H9 (cell line): ENCODE data around the gene HOXD8. TPM values are rescaled to one million over a fixed set of nuclear protein-coding genes. Genes with fewer than 3 reads are reported as not detected.

Experiments used
- DNase-seq: peaks from one replicate; pipeline ENCODE4 v3.0.0-alpha.2; 2017
- H2AFZ ChIP-seq: one replicate; pipeline ENCODE4 v1.6.1; 2013; ENCODE audit warnings: mild to moderate bottlenecking, low read length, control low read depth, moderate library complexity
- H2AK5ac ChIP-seq: 2 replicates; pipeline ENCODE4 v1.6.1; 2013; ENCODE audit warnings: low read length, control low read depth, mixed read lengths; ENCODE audit not compliant: insufficient read length
- H2BK120ac ChIP-seq: one replicate; pipeline ENCODE4 v1.6.1; 2013; ENCODE audit warnings: low read depth, mild to moderate bottlenecking, low read length, control low read depth, inconsistent platforms; ENCODE audit not compliant: poor library complexity, severe bottlenecking
- H2BK12ac ChIP-seq: 2 replicates; pipeline ENCODE4 v1.6.1; 2013; ENCODE audit warnings: low read length, control low read depth, mixed read lengths, low read depth; ENCODE audit not compliant: insufficient read length
- H2BK15ac ChIP-seq: 2 replicates; pipeline ENCODE4 v1.6.1; 2013; ENCODE audit warnings: low read depth, low read length, control low read depth
- H2BK20ac ChIP-seq: one replicate; pipeline ENCODE4 v1.6.1; 2013; ENCODE audit warnings: low read depth, mild to moderate bottlenecking, low read length, control low read depth, inconsistent platforms; ENCODE audit not compliant: poor library complexity, severe bottlenecking
- H2BK5ac ChIP-seq: 2 replicates; pipeline ENCODE4 v1.6.1; 2013; ENCODE audit warnings: low read length, control low read depth, mixed read lengths; ENCODE audit not compliant: insufficient read length
- H3K14ac ChIP-seq: 2 replicates; pipeline ENCODE4 v1.6.1; 2013; ENCODE audit warnings: low read length, control low read depth; ENCODE audit not compliant: insufficient read depth
- H3K18ac ChIP-seq: 2 replicates; pipeline ENCODE4 v1.6.1; 2013; ENCODE audit warnings: low read depth, mild to moderate bottlenecking, mixed read lengths, low read length, control low read depth; ENCODE audit not compliant: insufficient read length
- H3K23ac ChIP-seq: 2 replicates; pipeline ENCODE4 v1.6.1; 2013; ENCODE audit warnings: low read length, control low read depth, mixed read lengths, low read depth; ENCODE audit not compliant: insufficient read length
- H3K23me2 ChIP-seq: 2 replicates; pipeline ENCODE4 v1.6.1; 2013; ENCODE audit warnings: low read depth, mild to moderate bottlenecking, mixed read lengths, low read length, control low read depth; ENCODE audit not compliant: insufficient read length, poor library complexity, severe bottlenecking
- H3K27ac ChIP-seq: 2 replicates; pipeline ENCODE4 v1.5.1; 2013; ENCODE audit warnings: low read length, control low read depth, mixed read lengths, low read depth; ENCODE audit not compliant: insufficient read length
- H3K27me3 ChIP-seq: 2 replicates; pipeline ENCODE4 v1.6.1; 2013; ENCODE audit warnings: low read length, control low read depth, inconsistent platforms; ENCODE audit not compliant: insufficient read depth
- H3K4ac ChIP-seq: 2 replicates; pipeline ENCODE4 v1.6.1; 2013; ENCODE audit warnings: low read depth, mild to moderate bottlenecking, control low read depth, inconsistent platforms, low read length, moderate library complexity
- H3K4me1 ChIP-seq: 2 replicates; pipeline ENCODE4 v1.6.1; 2013; ENCODE audit warnings: low read length, control low read depth, inconsistent platforms; ENCODE audit not compliant: insufficient read depth
- H3K4me2 ChIP-seq: 2 replicates; pipeline ENCODE4 v1.6.1; 2013; ENCODE audit warnings: low read length, control low read depth, mixed read lengths; ENCODE audit not compliant: insufficient read length, insufficient read depth
- H3K56ac ChIP-seq: 2 replicates; pipeline ENCODE4 v1.6.1; 2013; ENCODE audit warnings: low read depth, mild to moderate bottlenecking, mixed read lengths, low read length, control low read depth; ENCODE audit not compliant: insufficient read length
- H3K79me1 ChIP-seq: 2 replicates; pipeline ENCODE4 v1.6.1; 2013; ENCODE audit warnings: low read depth, mild to moderate bottlenecking, moderate library complexity, low read length, control low read depth, inconsistent platforms; ENCODE audit not compliant: insufficient read depth, poor library complexity, severe bottlenecking
- H3K79me2 ChIP-seq: 2 replicates; pipeline ENCODE4 v1.6.1; 2013; ENCODE audit warnings: low read length, control low read depth, inconsistent platforms; ENCODE audit not compliant: insufficient read depth
- H3K9ac ChIP-seq: 2 replicates; pipeline ENCODE4 v1.6.1; 2013; ENCODE audit warnings: low read length, control low read depth, mixed read lengths; ENCODE audit not compliant: insufficient read length; ENCODE audit errors: extremely low read depth
- H3K9me3 ChIP-seq: one replicate; pipeline ENCODE4 v1.6.1; 2013; ENCODE audit warnings: low read depth, low read length, inconsistent platforms; ENCODE audit not compliant: control insufficient read depth
- H3T11ph ChIP-seq: one replicate; pipeline ENCODE4 v1.6.1; 2013; ENCODE audit warnings: mild to moderate bottlenecking, low read length, control low read depth, inconsistent platforms
- H4K20me1 ChIP-seq: one replicate; pipeline ENCODE4 v1.6.1; 2013; ENCODE audit not compliant: control insufficient read depth, insufficient read length, insufficient read depth
- H4K5ac ChIP-seq: 2 replicates; pipeline ENCODE4 v1.6.1; 2013; ENCODE audit warnings: low read depth, mild to moderate bottlenecking, mixed read lengths, low read length, control low read depth; ENCODE audit not compliant: insufficient read length
- H4K8ac ChIP-seq: replicated peaks from 2 replicates; pipeline ENCODE4 v1.6.1; 2013; ENCODE audit warnings: low read length, control low read depth, mixed read lengths, low read depth; ENCODE audit not compliant: insufficient read length
- H4K91ac ChIP-seq: 2 replicates; pipeline ENCODE4 v1.6.1; 2013; ENCODE audit warnings: low read depth, mild to moderate bottlenecking, moderate library complexity, mixed read lengths, low read length, control low read depth; ENCODE audit not compliant: insufficient read length
- H3K27ac Mint-ChIP-seq, 3 experiments: 2 replicates in 2 of 3; 3 replicates in 1 of 3; pipeline ENCODE4 v1.8.0; 2020 to 2021; ENCODE audit warnings: mixed read lengths in 3 of 3, mild to moderate bottlenecking in 1 of 3, moderate library complexity in 1 of 3
- H3K27me3 Mint-ChIP-seq: 2 replicates; pipeline ENCODE4 v1.8.0; 2021; ENCODE audit warnings: low read depth, mild to moderate bottlenecking, moderate library complexity, mixed read lengths
- H3K36me3 Mint-ChIP-seq, 3 experiments: 2 replicates in 2 of 3; 3 replicates in 1 of 3; pipeline ENCODE4 v1.8.0; 2020 to 2021; ENCODE audit warnings: low read depth in 3 of 3, mixed read lengths in 3 of 3; ENCODE audit not compliant: insufficient read depth in 1 of 3
- H3K4me1 Mint-ChIP-seq, 2 experiments: 2 replicates each; pipeline ENCODE4 v1.8.0; 2020; ENCODE audit warnings: mixed read lengths in 2 of 2
- H3K4me3 Mint-ChIP-seq, 2 experiments: 2 replicates in 1 of 2; 3 replicates in 1 of 2; pipeline ENCODE4 v1.8.0; 2020 to 2021; ENCODE audit warnings: mild to moderate bottlenecking in 2 of 2, mixed read lengths in 2 of 2, moderate library complexity in 1 of 2
- H3K9me3 Mint-ChIP-seq, 2 experiments: 2 replicates in 1 of 2; 3 replicates in 1 of 2; pipeline ENCODE4 v1.8.0; 2020; ENCODE audit warnings: mild to moderate bottlenecking in 2 of 2, mixed read lengths in 2 of 2, moderate library complexity in 1 of 2
- CTCF ChIP-seq: fragments of 200-600 bp; sonication (generic); conservative IDR thresholded peaks from 3 replicates; pipeline ENCODE4 v1.8.0; 2021; ENCODE audit warnings: antibody characterized with exemption, mild to moderate bottlenecking
- WGBS: extraction: QIAGEN DNeasy Blood & Tissue Kit; methylation state at CpG from one replicate; pipeline ENCODE4 v1.1.7; 2013; ENCODE audit warnings: missing lambda C conversion rate, low lambda C conversion rate, mixed read lengths; ENCODE audit not compliant: insufficient read length; ENCODE audit errors: extremely low coverage; 5-methylcytosine and 5-hydroxymethylcytosine counted together
- total RNA-seq: library from RNA; stranded (reverse); gene quantifications from 2 replicates; pipeline ENCODE4 v1.2.1, GENCODE V29; 2021

The HOXD8 gene
- total RNA-seq, 1 experiment from 2014 or later: not detected

GRCh38 chr2:176125772-176126054 is 3.8 kb upstream of the HOXD8 start:
- Histone ChIP-seq H3K9ac (no peak overlapping the region), H3K18ac (no peak overlapping the region), H3K9me3 (no peaks in the 10 kb centered on the region), H3K23me2 (no peaks in the 10 kb centered on the region), H3T11ph (no peak overlapping the region), H3K79me1 (no peaks in the 10 kb centered on the region), H2BK20ac (no peak overlapping the region), H4K91ac (no peak overlapping the region), H3K79me2 (no peaks in the 10 kb centered on the region), H3K27ac (no peak overlapping the region), H4K8ac (no peak overlapping the region), H2AFZ (no peak overlapping the region), H2AK5ac (no peak overlapping the region), H2BK120ac (no peak overlapping the region), H2BK12ac (no peak overlapping the region), H4K20me1 (no peaks in the 10 kb centered on the region), H3K23ac (no peak overlapping the region), H3K4me1 (no peaks in the 10 kb centered on the region), H2BK15ac (no peak overlapping the region), H3K14ac (no peak overlapping the region), H3K4me2 (no peak overlapping the region), H3K4ac (no peak overlapping the region), H3K56ac (no peak overlapping the region), H2BK5ac (no peak overlapping the region), H3K27me3 (peaks cover 91% of the 10 kb centered on the region), H4K5ac (no peak overlapping the region)
- Mint-ChIP-seq H3K4me3 (no peak overlapping the region), H3K27ac (no peak overlapping the region), H3K4me1 (peaks cover 12 to 22% of the 10 kb centered on the region in 2 experiments), H3K36me3 (no peaks in the 10 kb centered on the region; a peak in 2 of 7 replicates), H3K27me3 (peaks cover 97% of the 10 kb centered on the region), H3K9me3 (peaks cover 0 to 13% of the 10 kb centered on the region in 2 experiments; a peak in 4 of 5 replicates)
- WGBS: no CpG with 5 or more reads among the region's 6 CpGs
- peak; percentile 30 for DNase-seq
- TF ChIP-seq CTCF: no peak
